ENCODE measurements around the gene CD59. TPM values are rescaled to one million over a fixed set of nuclear protein-coding genes. Genes with fewer than 3 reads are reported as not detected.

The CD59 gene
- total RNA-seq, 4 donors from 2014 or later, result 252 to 647 (median 432) TPM

DNA sequence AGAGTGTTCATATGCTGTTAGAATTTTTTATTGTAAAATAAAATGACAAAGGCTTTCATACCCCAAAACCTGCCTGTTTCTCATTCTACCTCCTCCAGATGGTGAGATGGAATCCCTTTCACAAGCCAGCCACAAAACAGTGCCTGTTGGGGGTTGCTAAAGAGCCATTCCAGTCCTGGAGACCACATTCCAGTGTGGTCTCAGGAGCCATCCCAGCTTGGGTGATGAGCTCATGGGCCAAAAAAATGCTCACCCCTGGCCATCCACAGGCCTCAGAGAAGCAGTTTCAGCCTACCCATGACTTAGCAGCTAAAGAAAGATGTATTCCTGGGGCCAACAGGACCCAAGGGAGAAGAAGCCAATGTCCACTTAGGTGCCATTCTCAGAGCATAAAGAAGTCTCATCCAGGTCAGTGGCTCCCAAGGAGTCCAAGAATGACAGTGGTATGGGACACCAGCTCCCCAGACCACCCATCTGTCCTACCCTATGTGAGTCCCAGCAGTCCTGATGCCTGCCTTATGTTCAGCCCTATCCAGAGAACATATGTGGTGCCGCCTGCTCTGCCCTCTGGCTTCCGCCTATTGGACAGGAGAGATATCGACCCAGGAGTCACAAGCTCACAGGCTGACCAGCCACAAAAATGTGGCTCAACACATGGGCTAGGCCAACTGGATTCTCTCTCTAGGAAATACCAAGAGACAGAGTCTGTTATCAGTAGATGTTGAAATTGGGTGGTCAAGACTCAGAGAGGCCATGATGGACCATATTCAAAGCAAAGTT lies 62.0 kb downstream of the CD59 start:
- ATAC-seq, result no peak
- no peak overlapping the region for H3K4me3 ChIP-seq
- TF ChIP-seq POLR2A (IDR thresholded peaks at IDR 0.05), result no peak
- no peak overlapping the region for H3K27ac ChIP-seq
- H3K9me3 ChIP-seq, result peaks cover 0 to 11% (median 0%) of the 10 kb centered on the region in 3 donors
- H3K36me3 ChIP-seq, result no peaks in the 10 kb centered on the region
- no peaks in the 10 kb centered on the region for H3K27me3 ChIP-seq
- no CpG with 5 or more reads among the region's 3 CpGs for WGBS, 2 donors (ENCODE audit: low coverage in 1 of 2)
- H3K4me1 ChIP-seq, result no peaks in the 10 kb centered on the region

DNA sequence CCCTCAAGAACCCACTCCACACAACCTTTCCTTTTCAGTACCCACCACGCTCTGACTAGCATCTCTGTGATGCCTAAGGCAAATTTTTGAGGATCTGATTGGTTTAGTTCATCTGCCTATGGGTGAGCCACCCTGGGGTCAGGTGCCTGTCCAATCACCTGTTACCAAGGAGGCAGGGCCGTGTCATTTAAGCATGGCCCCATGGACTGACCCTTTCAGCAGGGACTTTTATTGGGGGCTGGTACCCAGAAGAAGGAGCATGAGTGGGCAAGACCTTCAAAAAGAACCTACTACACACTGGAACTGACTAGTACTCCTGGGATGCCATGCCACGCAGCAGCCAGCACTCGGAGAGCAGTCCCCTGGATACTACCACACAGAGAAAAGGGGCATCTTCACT lies 64.0 kb downstream of the CD59 start:
- TF ChIP-seq, protein P1, sequence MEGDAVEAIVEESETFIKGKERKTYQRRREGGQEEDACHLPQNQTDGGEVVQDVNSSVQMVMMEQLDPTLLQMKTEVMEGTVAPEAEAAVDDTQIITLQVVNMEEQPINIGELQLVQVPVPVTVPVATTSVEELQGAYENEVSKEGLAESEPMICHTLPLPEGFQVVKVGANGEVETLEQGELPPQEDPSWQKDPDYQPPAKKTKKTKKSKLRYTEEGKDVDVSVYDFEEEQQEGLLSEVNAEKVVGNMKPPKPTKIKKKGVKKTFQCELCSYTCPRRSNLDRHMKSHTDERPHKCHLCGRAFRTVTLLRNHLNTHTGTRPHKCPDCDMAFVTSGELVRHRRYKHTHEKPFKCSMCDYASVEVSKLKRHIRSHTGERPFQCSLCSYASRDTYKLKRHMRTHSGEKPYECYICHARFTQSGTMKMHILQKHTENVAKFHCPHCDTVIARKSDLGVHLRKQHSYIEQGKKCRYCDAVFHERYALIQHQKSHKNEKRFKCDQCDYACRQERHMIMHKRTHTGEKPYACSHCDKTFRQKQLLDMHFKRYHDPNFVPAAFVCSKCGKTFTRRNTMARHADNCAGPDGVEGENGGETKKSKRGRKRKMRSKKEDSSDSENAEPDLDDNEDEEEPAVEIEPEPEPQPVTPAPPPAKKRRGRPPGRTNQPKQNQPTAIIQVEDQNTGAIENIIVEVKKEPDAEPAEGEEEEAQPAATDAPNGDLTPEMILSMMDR (IDR thresholded peaks at IDR 0.05), result no peak
- no peak for TF ChIP-seq EP300 (IDR thresholded peaks at IDR 0.05)
- TF ChIP-seq POLR2AphosphoS5 (IDR thresholded peaks at IDR 0.05), result no peak
- TF ChIP-seq POLR2A (IDR thresholded peaks at IDR 0.05), result no peak
- ATAC-seq, result no peak
- Histone ChIP-seq H3K9me3 (peaks cover 0 to under 1% (median 0%) of the 10 kb centered on the region in 3 donors), H3K4me3 (no peak overlapping the region), H3K27ac (no peak overlapping the region), H3K27me3 (no peaks in the 10 kb centered on the region), H3K36me3 (no peaks in the 10 kb centered on the region), H3K4me1 (no peaks in the 10 kb centered on the region)
- 83% methylated on average over 1 to 2 of the region's 4 CpGs for WGBS, 2 donors (ENCODE audit: low coverage in 1 of 2)

GRCh38 chr11:33670250-33671011 lies 65.8 kb downstream of the CD59 start:
- no peaks in the 10 kb centered on the region for H3K36me3 ChIP-seq
- peaks cover 8% of the 10 kb centered on the region for H3K27me3 ChIP-seq
- ATAC-seq, result no peak
- H3K27ac ChIP-seq, result no peak overlapping the region
- no peak overlapping the region for H3K4me3 ChIP-seq
- no peaks in the 10 kb centered on the region for H3K9me3 ChIP-seq
- WGBS, 2 donors (ENCODE audit: low coverage in 1 of 2), result 72 to 85% methylated on average over 2 to 5 of the region's 5 CpGs
- H3K4me1 ChIP-seq, result no peaks in the 10 kb centered on the region
- TF ChIP-seq, protein P1 (IDR thresholded peaks at IDR 0.05), result no peak
- TF ChIP-seq POLR2A (IDR thresholded peaks at IDR 0.05) (no peak), POLR2AphosphoS5 (IDR thresholded peaks at IDR 0.05) (no peak), EP300 (IDR thresholded peaks at IDR 0.05) (no peak)

DNA sequence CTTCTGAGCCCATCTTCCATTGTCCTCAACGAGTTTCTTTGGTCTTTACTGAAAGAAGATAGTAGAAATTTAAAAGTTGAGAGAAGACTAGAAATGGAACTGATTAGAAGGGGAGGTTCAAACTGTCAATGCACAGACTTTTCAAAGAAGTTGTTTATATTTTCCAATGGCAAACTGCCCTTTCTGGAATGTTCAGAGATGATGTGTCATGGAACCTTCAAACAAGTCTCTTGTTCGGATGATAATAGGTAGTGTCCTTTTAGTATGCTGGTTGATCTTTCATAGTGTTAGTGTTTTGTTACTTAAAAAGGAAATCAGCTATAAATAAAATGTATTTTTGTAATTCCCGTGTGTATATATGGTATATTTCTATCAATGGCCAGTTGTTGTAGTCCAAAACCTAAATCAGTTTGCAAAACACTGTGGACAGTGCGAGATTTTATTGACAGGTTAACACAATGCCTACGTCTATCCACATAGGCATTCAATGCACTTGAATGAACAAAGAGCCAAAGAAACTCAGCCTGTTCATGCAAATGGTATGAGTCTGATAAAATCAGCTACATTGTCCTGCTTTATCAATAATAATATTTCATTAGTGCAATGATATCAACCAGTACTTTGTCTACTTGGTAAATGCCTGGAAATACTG lies 66.5 kb downstream of the CD59 start:
- Histone ChIP-seq H3K4me1 (no peaks in the 10 kb centered on the region), H3K9me3 (no peaks in the 10 kb centered on the region), H3K27me3 (peaks cover 9% of the 10 kb centered on the region), H3K36me3 (no peaks in the 10 kb centered on the region), H3K4me3 (no peak overlapping the region), H3K27ac (no peak overlapping the region)
- no peak for TF ChIP-seq POLR2AphosphoS5 (IDR thresholded peaks at IDR 0.05)
- no peak for ATAC-seq
- 74 to 77% methylated on average over 5 of the region's 5 CpGs for WGBS, 2 donors (ENCODE audit: low coverage in 1 of 2)

GRCh38 chr11:33668951-33669596 lies 67.1 kb downstream of the CD59 start:
- 79 to 87% methylated on average over 2 to 3 of the region's 6 CpGs for WGBS, 2 donors (ENCODE audit: low coverage in 1 of 2)
- TF ChIP-seq, protein P1 (IDR thresholded peaks at IDR 0.05), result no peak
- no peak for TF ChIP-seq POLR2AphosphoS5 (IDR thresholded peaks at IDR 0.05)
- no peak for TF ChIP-seq EP300 (IDR thresholded peaks at IDR 0.05)
- no peak for TF ChIP-seq POLR2A (IDR thresholded peaks at IDR 0.05)
- no peaks in the 10 kb centered on the region for H3K4me1 ChIP-seq

More at GRCh38 chr11:33668951-33669596, 67.1 kb downstream of the CD59 start:
- H3K27me3 ChIP-seq, result peaks cover 9% of the 10 kb centered on the region
- H3K9me3 ChIP-seq, result no peaks in the 10 kb centered on the region
- H3K27ac ChIP-seq, result no peak overlapping the region
- H3K36me3 ChIP-seq, result no peaks in the 10 kb centered on the region
- H3K4me3 ChIP-seq, result no peak overlapping the region
- no peak for ATAC-seq
